NCI-H2029 (cell line): ENCODE data around the gene COPRS.

Experiments used
- DNase-seq: peaks from one replicate; lab custom pipeline; 2025; lab: John Stamatoyannopoulos, UW

Gene COPRS

GRCh38 chr17:31808521-31809050, 50.5 kb downstream of the COPRS start:
- DNase-seq: no peak

DNA sequence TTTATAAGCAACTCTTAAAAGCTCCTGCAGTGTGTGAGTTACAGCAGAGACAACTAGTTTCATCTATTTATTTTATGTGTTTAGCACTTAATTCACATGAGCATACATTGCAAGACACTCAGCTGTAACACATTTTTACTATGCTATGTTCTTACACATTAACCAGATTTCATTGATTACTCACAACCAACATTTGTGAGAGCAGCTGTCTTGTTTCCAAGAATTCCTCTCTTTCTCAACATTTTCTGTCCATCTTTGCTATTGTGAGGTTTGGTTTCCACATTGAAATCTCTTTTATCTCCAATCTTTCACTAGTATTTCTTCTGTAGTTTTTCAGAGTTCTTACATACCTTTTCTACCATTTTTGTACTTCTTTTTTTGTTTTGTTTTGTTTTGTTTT, 51.2 kb downstream of the COPRS start:
- no peak for DNase-seq

DNA sequence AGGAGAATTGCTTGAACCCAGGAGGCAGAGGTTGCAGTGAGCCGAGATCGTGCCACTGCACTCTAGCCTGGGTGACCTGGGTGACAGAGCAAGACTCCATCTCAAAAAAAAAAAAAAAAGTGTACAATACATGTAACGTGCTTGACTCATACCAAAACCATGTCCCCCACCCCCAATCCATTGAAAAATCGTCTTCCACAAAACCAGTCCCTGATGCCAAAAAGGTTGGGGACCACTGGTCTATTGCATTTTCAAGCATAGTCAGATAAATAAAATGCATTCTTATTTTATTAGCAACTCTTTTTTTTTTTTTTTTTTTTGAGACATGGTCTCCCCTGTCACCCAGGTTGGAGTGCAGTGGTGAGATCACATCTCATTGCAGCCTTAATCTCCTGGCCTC, 52.1 kb downstream of the COPRS start:
- no peak for DNase-seq

DNA sequence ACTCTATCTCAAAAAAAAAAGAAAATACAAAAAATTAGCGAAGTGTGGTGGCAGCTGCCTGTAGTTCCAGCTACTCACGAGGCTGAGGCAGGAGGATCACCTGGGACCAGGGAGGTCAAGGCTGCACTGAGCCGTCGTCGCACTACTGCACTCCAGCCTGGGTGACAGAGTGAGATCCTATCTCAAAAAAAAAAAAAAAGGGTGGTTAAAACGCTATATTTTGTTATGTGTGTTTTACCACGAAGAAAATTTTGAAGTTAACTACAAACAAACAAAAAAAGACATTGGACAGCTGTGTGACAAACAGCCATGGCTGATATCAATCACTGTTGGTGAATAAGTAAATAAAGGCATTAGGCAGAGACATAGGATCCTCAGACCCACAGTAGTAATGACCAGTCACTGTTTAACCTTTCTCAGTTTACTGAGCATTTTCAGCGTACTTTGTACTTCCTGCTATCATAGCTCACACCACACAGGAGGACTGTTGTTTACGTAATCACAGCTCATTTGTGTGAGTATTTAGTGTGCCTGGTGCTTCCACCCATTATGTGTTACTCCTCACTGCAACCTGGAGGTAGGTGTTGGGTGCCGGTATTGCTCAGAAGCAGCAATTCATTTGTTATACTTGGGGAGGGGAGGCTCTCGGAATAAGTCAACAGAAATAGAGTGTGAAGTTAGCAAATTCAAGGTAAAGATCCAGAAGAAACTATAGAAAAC, 55.4 kb downstream of the COPRS start:
- DNase-seq: peak; percentile 74

DNA sequence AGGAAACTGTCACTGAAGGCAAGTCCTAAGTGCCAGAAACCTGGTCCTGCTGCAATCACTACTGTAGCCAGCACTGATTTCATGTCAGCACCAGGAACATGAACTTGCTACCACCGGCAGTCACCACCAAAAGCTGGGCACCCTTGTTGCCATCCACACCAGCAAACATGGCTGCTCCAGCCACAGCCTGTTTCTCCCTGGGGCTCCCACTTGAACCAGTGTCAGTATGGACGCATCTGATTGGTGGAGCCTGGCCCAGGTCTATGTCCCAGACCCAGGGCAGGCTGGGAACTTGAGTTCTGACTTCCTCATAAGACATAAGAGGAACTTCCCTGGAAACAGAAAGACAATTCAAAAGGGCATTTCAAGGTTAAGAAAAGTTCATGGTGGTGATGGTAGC, 56.5 kb downstream of the COPRS start:
- DNase-seq: no peak
